Endothelial cell of umbilical vein (primary cell): ENCODE measurements around the gene DXO. TPM values are rescaled to one million over a fixed set of nuclear protein-coding genes. Genes with fewer than 3 reads are reported as not detected.

Source experiments
- BruUV-seq: library from RNA; stranded (reverse); fragments of 400-500 nt; replicated peaks from 2 replicates; lab custom pipeline; 2021; lab: Mats Ljungman, UMichigan
- CTCF ChIA-PET: fragments of 300-600, 350-600 bp; sonication (Branson Sonifier 250); formaldehyde crosslinking; loops from one replicate; lab custom pipeline; 2021; ENCODE audit warnings: antibody characterized with exemption, inconsistent platforms; lab: Charles Lee
- POLR2A ChIA-PET: fragments of 300-600, 350-600 bp; sonication (Branson Sonifier 250); formaldehyde crosslinking; loops from one replicate; lab custom pipeline; 2021; ENCODE audit warnings: antibody characterized with exemption, inconsistent platforms; lab: Charles Lee
- DNase-seq: peaks from one replicate; pipeline ENCODE4 v3.0.0-alpha.2; 2011; ENCODE audit warnings: low read depth, low spot score
- FAIRE-seq: peaks from 2 replicates; lab custom pipeline; 2011; peaks lifted over from hg19 to GRCh38; lab: Jason Lieb, UNC
- H2AFZ ChIP-seq: 2 replicates; pipeline ENCODE4 v1.6.0; 2012; ENCODE audit warnings: low read depth, low read length, control low read depth, inconsistent platforms
- H3K27ac ChIP-seq: 2 replicates; pipeline ENCODE4 v1.5.1; 2011; ENCODE audit warnings: low read depth, mild to moderate bottlenecking, control low read depth, low read length, moderate library complexity; ENCODE audit not compliant: insufficient read depth
- H3K27me3 ChIP-seq, 2 experiments: 2 replicates each; pipeline versions ENCODE4 v1.6.0 to v1.6.1; 2011; ENCODE audit warnings: low read length in 2 of 2, mixed read lengths in 1 of 2; ENCODE audit not compliant: control insufficient read depth in 2 of 2, insufficient read depth in 2 of 2
- H3K36me3 ChIP-seq, 2 experiments: 2 replicates in 1 of 2; 3 replicates in 1 of 2; pipeline ENCODE4 v1.5.1; 2011; ENCODE audit warnings: low read length in 2 of 2, mild to moderate bottlenecking in 1 of 2, moderate library complexity in 1 of 2; ENCODE audit not compliant: control insufficient read depth in 2 of 2, insufficient read depth in 2 of 2; ENCODE audit errors: extremely low read depth in 1 of 2
- H3K4me1 ChIP-seq: 3 replicates; pipeline ENCODE4 v1.5.1; 2011; ENCODE audit warnings: mild to moderate bottlenecking, low read length; ENCODE audit not compliant: control insufficient read depth, insufficient read depth; ENCODE audit errors: extremely low read depth
- H3K4me2 ChIP-seq: 2 replicates; pipeline ENCODE4 v1.6.1; 2011; ENCODE audit warnings: low read length, control low read depth, mixed read lengths; ENCODE audit not compliant: insufficient read depth
- H3K4me3 ChIP-seq, 3 experiments: fragments of 200-600 bp in 1 of 3; sonication (generic), shearing (Covaris generic) in 1 of 3; replicated peaks in 1 of 3; 2 replicates each; pipeline ENCODE4 v1.5.1; 2011 to 2016; ENCODE audit warnings: control low read depth in 3 of 3, low read length in 3 of 3, mild to moderate bottlenecking in 2 of 3, inconsistent platforms in 1 of 3, low read depth in 1 of 3, moderate library complexity in 1 of 3; ENCODE audit not compliant: insufficient read depth in 1 of 3
- H3K79me2 ChIP-seq: 2 replicates; pipeline ENCODE4 v1.6.0; 2012; ENCODE audit warnings: low read length, inconsistent platforms; ENCODE audit not compliant: control insufficient read depth, insufficient read depth
- H3K9ac ChIP-seq: replicated peaks from 2 replicates; pipeline ENCODE3; 2011; ENCODE audit warnings: low read length, control low read depth; ENCODE audit not compliant: insufficient read depth; ENCODE audit errors: extremely low read depth
- H3K9me1 ChIP-seq: replicated peaks from 3 replicates; pipeline ENCODE4 v1.6.0; 2011; ENCODE audit warnings: mild to moderate bottlenecking, low read length; ENCODE audit not compliant: control insufficient read depth, insufficient read depth; ENCODE audit errors: extremely low read depth
- H3K9me3 ChIP-seq: replicated peaks from 2 replicates; pipeline ENCODE4 v1.5.1; 2012; ENCODE audit warnings: low read length, inconsistent platforms; ENCODE audit not compliant: control insufficient read depth, insufficient read depth
- H4K20me1 ChIP-seq: replicated peaks from 2 replicates; pipeline ENCODE3; 2011; ENCODE audit warnings: mild to moderate bottlenecking, low read length; ENCODE audit not compliant: control insufficient read depth, insufficient read depth; ENCODE audit errors: extremely low read depth
- CTCF ChIP-seq, 2 donors: IDR thresholded peaks; 1 replicate in 1 of 2; 2 replicates in 1 of 2; pipeline ENCODE4 v1.5.1; 2011; ENCODE audit warnings: low read length in 2 of 2, mild to moderate bottlenecking in 2 of 2, moderate library complexity in 2 of 2, control low read depth in 1 of 2, inconsistent platforms in 1 of 2, low read depth in 1 of 2; ENCODE audit not compliant: insufficient read depth in 1 of 2; ENCODE audit errors: extremely low read depth in 1 of 2
- EZH2 ChIP-seq: IDR thresholded peaks from 2 replicates; pipeline ENCODE4 v1.6.1; 2012; ENCODE audit warnings: borderline replicate concordance, low read depth, mild to moderate bottlenecking, moderate library complexity, low read length, inconsistent platforms; ENCODE audit not compliant: severe bottlenecking
- FOS ChIP-seq: IDR thresholded peaks from 2 replicates; pipeline ENCODE4 v1.6.1; 2011; ENCODE audit warnings: mild to moderate bottlenecking, low read length, moderate library complexity, borderline replicate concordance; ENCODE audit not compliant: insufficient read depth
- GATA2 ChIP-seq: IDR thresholded peaks from 2 replicates; pipeline ENCODE4 v1.7.0; 2011; ENCODE audit warnings: low read depth, mild to moderate bottlenecking, moderate library complexity, mixed read lengths, low read length; ENCODE audit not compliant: insufficient read length, insufficient read depth
- JUN ChIP-seq: IDR thresholded peaks from 2 replicates; pipeline ENCODE4 v1.6.1; 2011; ENCODE audit warnings: borderline replicate concordance, low read depth; ENCODE audit not compliant: insufficient read length, insufficient read depth
- MAX ChIP-seq: IDR thresholded peaks from 2 replicates; pipeline ENCODE4 v1.6.1; 2011; ENCODE audit not compliant: insufficient read depth, insufficient read length
- MYC ChIP-seq: IDR thresholded peaks from one replicate; pipeline ENCODE4 v1.6.1; 2011; ENCODE audit warnings: mild to moderate bottlenecking, low read depth, low read length
- POLR2A ChIP-seq: IDR thresholded peaks from 2 replicates; pipeline ENCODE4 v1.6.1; 2012; ENCODE audit warnings: low read depth, mild to moderate bottlenecking, control low read depth, low read length
- POLR2AphosphoS5 ChIP-seq: IDR thresholded peaks from 2 replicates; pipeline ENCODE4 v1.6.1; 2012; ENCODE audit warnings: low read depth, mild to moderate bottlenecking, control low read depth, low read length, moderate library complexity; ENCODE audit not compliant: insufficient read depth
- dilution Hi-C: fragments of 300-500 bp; cut with MboI; formaldehyde crosslinking; loops from one replicate; pipeline ENCODE4 v1.15.0; 2019; ENCODE audit warnings: low sequenced_read_pairs; ENCODE audit not compliant: extremely low pct_ligation_motif_present
- intact Hi-C: fragments of 100-400 bp; cut with micrococcal nuclease; formaldehyde crosslinking; loops from one replicate; pipeline ENCODE4 v1.10.0; 2022
- polyA plus RNA-seq, 4 experiments: library from polyadenylated mRNA; depleted of rRNA in 3 of 4; stranded (reverse) in 3 of 4; unstranded in 1 of 4; fragments of >200 nt; gene quantifications; 2 replicates each; pipeline versions ENCODE4 v1.2.1 to v1.2.3, GENCODE V29; 2011 to 2012; ENCODE audit warnings: missing spikeins in 1 of 4
- total RNA-seq: library from RNA; stranded (reverse); gene quantifications from 2 replicates; pipeline ENCODE4 v1.2.3, GENCODE V29; 2021

The DXO gene
- total and polyA plus RNA-seq, 2 donors (not counting 3 experiments of a cell fraction or from before 2014, with no cell fraction given), result 20.7 to 34.9 TPM

GRCh38 chr6:31956796-31957195, 15.1 kb downstream of the DXO start:
- Histone ChIP-seq H3K4me1 (peaks cover 17% of the 10 kb centered on the region), H3K4me3 (no peak overlapping the region), H4K20me1 (no peaks in the 10 kb centered on the region), H3K27ac (no peak overlapping the region), H3K27me3 (no peaks in the 10 kb centered on the region), H3K9me1 (no peaks in the 10 kb centered on the region), H3K79me2 (peaks cover 25% of the 10 kb centered on the region), H3K9me3 (no peaks in the 10 kb centered on the region), H2AFZ (no peak overlapping the region), H3K4me2 (no peak overlapping the region), H3K9ac (no peak overlapping the region), H3K36me3 (peaks cover 19 to 38% of the 10 kb centered on the region in 2 experiments)
- no peak for TF ChIP-seq EZH2
- no peak for TF ChIP-seq POLR2AphosphoS5
- TF ChIP-seq MYC, result no peak
- TF ChIP-seq JUN, result no peak
- TF ChIP-seq CTCF (IDR thresholded peaks at IDR 0.05; ENCODE audit: extremely low read depth in 1 of 2, insufficient read depth in 1 of 2, low read depth in 1 of 2, low read length in 2 of 2), result no peak
- dilution Hi-C loops (no loop called here), intact Hi-C loops (loop anchor here (5.0 to 10.0 kb wide), 2 partner anchors 122 to 221 kb away; partner anchors contain the start of genes AGPAT1 and RNF5)
- DNase-seq (no peak), FAIRE-seq (no peak)
- CTCF ChIA-PET, result no interaction called here
- BruUV-seq, result no TSS peak
- POLR2A ChIA-PET, result no interaction called here

GRCh38 chr6:31954511-31954910, 17.4 kb downstream of the DXO start:
- Histone ChIP-seq H3K4me3 (no peak overlapping the region), H4K20me1 (no peaks in the 10 kb centered on the region), H3K9me1 (no peaks in the 10 kb centered on the region), H3K79me2 (peaks cover 19% of the 10 kb centered on the region), H3K4me1 (peaks cover 13% of the 10 kb centered on the region), H3K4me2 (no peak overlapping the region), H2AFZ (no peak overlapping the region), H3K27ac (no peak overlapping the region), H3K9me3 (no peaks in the 10 kb centered on the region), H3K36me3 (peaks cover 22 to 37% of the 10 kb centered on the region in 2 experiments), H3K9ac (no peak overlapping the region), H3K27me3 (no peaks in the 10 kb centered on the region)
- ChIA-PET POLR2A (no interaction called here), CTCF (no interaction called here)
- no TSS peak for BruUV-seq
- no peak for FAIRE-seq
- TF ChIP-seq JUN (no peak), POLR2AphosphoS5 (no peak), MAX (no peak), FOS (no peak), MYC (no peak), CTCF (IDR thresholded peaks at IDR 0.05; ENCODE audit: extremely low read depth in 1 of 2, insufficient read depth in 1 of 2, low read depth in 1 of 2, low read length in 2 of 2) (no peak), GATA2 (no peak), EZH2 (no peak), POLR2A (no peak)
- dilution Hi-C loops (no loop called here), intact Hi-C loops (loop anchor here (10.0 kb wide), 1 partner anchor 120 kb away; no protein-coding TSS in a partner anchor)
- no peak for DNase-seq
